ENCODE data around the gene OR52E8.
A peak's percentile ranks its signal among the peaks of the same experiment; 100 is the strongest.

OR52E8 gene

GRCh38 chr11:5857590-5857989 is at the start of gene OR52E8:
Gene OR52E8 (minus strand): TSS chr11:5857690. CDS start chr11:5857690, 0 bp downstream.
- H3K27ac Mint-ChIP-seq, result no peak within 1 kb of the TSS
- no peaks in the 10 kb centered on the region for H3K36me3 Mint-ChIP-seq (ENCODE audit: low read depth)
- DNase-seq, result no peak
- no peak for TF ChIP-seq CTCF (IDR thresholded peaks at IDR 0.05)
- H3K27me3 Mint-ChIP-seq (ENCODE audit: low read depth, poor library complexity), result peaks cover 11% of the 10 kb centered on the region
- no peak within 1 kb of the TSS for H3K4me3 Mint-ChIP-seq
- no peaks in the 10 kb centered on the region for H3K4me1 Mint-ChIP-seq
- peaks cover 12% of the 10 kb centered on the region for H3K9me3 Mint-ChIP-seq

GRCh38 chr11:5899534-5899933 is 42.0 kb upstream of the OR52E8 start:
- no peaks in the 10 kb centered on the region for H3K9me3 Mint-ChIP-seq
- no peak overlapping the region for H3K4me3 Mint-ChIP-seq
- peaks cover 6% of the 10 kb centered on the region for H3K27me3 Mint-ChIP-seq (ENCODE audit: low read depth, poor library complexity)
- no peaks in the 10 kb centered on the region for H3K4me1 Mint-ChIP-seq
- no peak for TF ChIP-seq CTCF (IDR thresholded peaks at IDR 0.05)
- H3K27ac Mint-ChIP-seq, result no peak overlapping the region
- H3K36me3 Mint-ChIP-seq (ENCODE audit: low read depth), result no peaks in the 10 kb centered on the region
- DNase-seq, result no peak

- Mint-ChIP-seq H3K27ac (no peak within 1 kb of the TSS), H3K27me3 (ENCODE audit: low read depth, poor library complexity) (peaks cover 7% of the 10 kb centered on the region)
These were observed 35.4 kb upstream of the OR52E8 start, which contains the start of gene OR52E5 for GRCh38 chr11:5892908-5893307. Gene OR52E5 (plus strand): TSS chr11:5893208. CDS start chr11:5900777, 7,569 bp downstream.

GRCh38 chr11:5891216-5891800 is 33.8 kb upstream of the OR52E8 start:
- no peaks in the 10 kb centered on the region for H3K9me3 Mint-ChIP-seq
- no peak overlapping the region for H3K4me3 Mint-ChIP-seq
- no peaks in the 10 kb centered on the region for H3K36me3 Mint-ChIP-seq (ENCODE audit: low read depth)
- H3K27me3 Mint-ChIP-seq (ENCODE audit: low read depth, poor library complexity), result peaks cover 7% of the 10 kb centered on the region
- H3K27ac Mint-ChIP-seq, result no peak overlapping the region
- DNase-seq, result no peak
- TF ChIP-seq CTCF (IDR thresholded peaks at IDR 0.05), result peak; percentile 56
- H3K4me1 Mint-ChIP-seq, result no peaks in the 10 kb centered on the region

More at GRCh38 chr11:5892908-5893307, 35.4 kb upstream of the OR52E8 start, which contains the start of gene OR52E5:
- DNase-seq, result no peak
- no peaks in the 10 kb centered on the region for H3K9me3 Mint-ChIP-seq
- no peak within 1 kb of the TSS for H3K4me3 Mint-ChIP-seq
- no peaks in the 10 kb centered on the region for H3K4me1 Mint-ChIP-seq
- no peak for TF ChIP-seq CTCF (IDR thresholded peaks at IDR 0.05)
- no peaks in the 10 kb centered on the region for H3K36me3 Mint-ChIP-seq (ENCODE audit: low read depth)

- Mint-ChIP-seq H3K4me3 (no peak overlapping the region), H3K36me3 (ENCODE audit: low read depth) (no peaks in the 10 kb centered on the region), H3K9me3 (no peaks in the 10 kb centered on the region), H3K4me1 (no peaks in the 10 kb centered on the region), H3K27me3 (ENCODE audit: low read depth, poor library complexity) (no peaks in the 10 kb centered on the region), H3K27ac (no peak overlapping the region)
- DNase-seq, result no peak
- TF ChIP-seq CTCF (IDR thresholded peaks at IDR 0.05), result no peak
These were observed 30.2 kb upstream of the OR52E8 start for GRCh38 chr11:5887661-5888060.

GRCh38 chr11:5887172-5887571 is 29.7 kb upstream of the OR52E8 start:
- H3K27ac Mint-ChIP-seq, result no peak overlapping the region
- DNase-seq, result no peak
- H3K4me3 Mint-ChIP-seq, result no peak overlapping the region
- H3K27me3 Mint-ChIP-seq (ENCODE audit: low read depth, poor library complexity), result no peaks in the 10 kb centered on the region
- H3K9me3 Mint-ChIP-seq, result no peaks in the 10 kb centered on the region
- TF ChIP-seq CTCF (IDR thresholded peaks at IDR 0.05), result no peak
- H3K4me1 Mint-ChIP-seq, result no peaks in the 10 kb centered on the region
- no peaks in the 10 kb centered on the region for H3K36me3 Mint-ChIP-seq (ENCODE audit: low read depth)
